Smooth muscle cell (in vitro differentiated cells): ENCODE data around the gene PRF1. TPM values are rescaled to one million over a fixed set of nuclear protein-coding genes. Genes with fewer than 3 reads are reported as not detected.

ENCODE experiments used
- DNase-seq: peaks from one replicate; lab custom pipeline; 2025; ENCODE audit not compliant: unreplicated experiment; lab: John Stamatoyannopoulos, UW
- H2AFZ ChIP-seq: fragments of 200-600 bp; sonication (generic); 2 replicates; pipeline ENCODE4 v1.6.0; 2016; ENCODE audit warnings: antibody characterized with exemption, low read depth, mild to moderate bottlenecking
- H3F3A ChIP-seq: fragments of 200-600 bp; sonication (generic); 2 replicates; pipeline ENCODE4 v1.6.0; 2017; ENCODE audit warnings: antibody characterized with exemption, low read depth
- H3K27ac ChIP-seq: fragments of 200-600 bp; sonication (generic); 2 replicates; pipeline ENCODE4 v1.5.1; 2016; ENCODE audit warnings: low read depth, mild to moderate bottlenecking
- H3K27me3 ChIP-seq: fragments of 200-600 bp; sonication (generic); 2 replicates; pipeline ENCODE4 v1.6.1; 2016; ENCODE audit warnings: low read depth, mild to moderate bottlenecking
- H3K36me3 ChIP-seq: fragments of 200-600 bp; sonication (generic); 2 replicates; pipeline ENCODE4 v1.5.1; 2016; ENCODE audit warnings: low read depth
- H3K4me1 ChIP-seq: fragments of 200-600 bp; sonication (generic); 2 replicates; pipeline ENCODE4 v1.5.1; 2016; ENCODE audit warnings: low read depth
- H3K4me2 ChIP-seq: fragments of 200-600 bp; sonication (generic); 2 replicates; pipeline ENCODE4 v1.6.0; 2016; ENCODE audit warnings: mild to moderate bottlenecking
- H3K4me3 ChIP-seq: fragments of 200-600 bp; sonication (generic); 2 replicates; pipeline ENCODE4 v1.5.1; 2016; ENCODE audit warnings: mild to moderate bottlenecking
- H3K79me2 ChIP-seq: fragments of 200-600 bp; sonication (generic); 2 replicates; pipeline ENCODE4 v1.6.0; 2016; ENCODE audit warnings: low read depth, mild to moderate bottlenecking
- H3K9ac ChIP-seq: fragments of 200-600 bp; sonication (generic); 2 replicates; pipeline ENCODE4 v1.6.0; 2016; ENCODE audit warnings: low read depth
- H3K9me3 ChIP-seq: fragments of 200-600 bp; sonication (generic); replicated peaks from 2 replicates; pipeline ENCODE4 v1.5.1; 2016; ENCODE audit warnings: low read depth
- H4K20me1 ChIP-seq: fragments of 200-600 bp; sonication (generic); 2 replicates; pipeline ENCODE4 v1.6.0; 2016; ENCODE audit warnings: low read depth
- WGBS: methylation state at CpG from one replicate; pipeline ENCODE4 v1.1.7; 2016; ENCODE audit warnings: low lambda C conversion rate; 5-methylcytosine and 5-hydroxymethylcytosine counted together
- polyA plus RNA-seq: library from polyadenylated mRNA; unstranded; fragments of >200 nt; fragmentation: Nextera tagmentation; extraction: Ambion mirVana; gene quantifications from 2 replicates; pipeline ENCODE4 v1.2.1, GENCODE V29; 2016
- total RNA-seq: library from RNA; depleted of rRNA; stranded (reverse); fragments of >200 nt; gene quantifications from 2 replicates; pipeline ENCODE4 v1.2.3, GENCODE V29; 2014
- TF ChIP-seq, protein P1 (sequence below): fragments of 200-600 bp; sonication (generic); IDR thresholded peaks from 2 replicates; pipeline ENCODE4 v1.5.1; 2017; ENCODE audit warnings: borderline replicate concordance, mild to moderate bottlenecking, antibody characterized with exemption; ENCODE audit not compliant: insufficient read depth, poor library complexity, severe bottlenecking

The PRF1 gene
- total and polyA plus RNA-seq, 2 experiments from 2014 or later = not detected

DNA sequence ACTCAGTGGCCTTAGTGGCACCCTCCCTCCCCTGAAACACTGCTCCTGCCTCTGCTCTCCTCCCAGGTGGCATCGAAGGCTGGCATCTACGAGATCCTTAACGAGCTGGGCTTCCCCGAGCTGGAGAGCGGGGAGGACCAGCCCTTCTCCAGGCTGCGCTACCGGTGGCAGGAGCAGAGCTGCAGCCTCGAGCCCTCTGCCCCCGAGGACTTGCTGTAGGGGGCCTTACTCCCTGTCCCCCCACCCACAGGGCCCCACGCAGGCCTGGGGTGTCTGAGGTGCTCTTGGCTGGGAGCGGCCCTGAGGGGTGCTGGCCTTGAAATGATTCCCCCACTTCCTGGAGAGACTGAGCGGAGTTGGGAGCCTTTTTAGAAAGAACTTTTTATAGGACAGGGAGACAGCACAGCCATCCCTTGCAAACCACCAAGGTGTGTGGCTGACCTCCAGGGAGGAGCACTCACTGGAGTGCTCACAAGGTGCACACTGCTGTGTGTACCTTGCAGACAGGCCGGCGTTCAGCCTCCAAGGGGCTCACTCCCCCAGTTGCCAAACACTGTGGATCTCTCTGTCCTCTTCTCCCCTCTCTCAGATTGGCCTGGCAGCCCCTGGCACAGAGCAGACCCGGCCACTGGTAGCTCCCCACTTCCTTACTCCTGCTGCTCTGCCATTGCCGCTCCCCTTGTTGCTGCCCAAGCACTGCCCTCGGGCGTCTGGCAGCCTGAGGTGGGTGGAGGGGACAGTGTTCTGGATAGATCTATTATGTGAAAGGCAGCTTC is 35.8 kb downstream of the PRF1 start:
- no peak overlapping the region for H3K27ac ChIP-seq
- no peak overlapping the region for H2AFZ ChIP-seq
- H3F3A ChIP-seq = no peaks in the 10 kb centered on the region
- TF ChIP-seq, protein P1, sequence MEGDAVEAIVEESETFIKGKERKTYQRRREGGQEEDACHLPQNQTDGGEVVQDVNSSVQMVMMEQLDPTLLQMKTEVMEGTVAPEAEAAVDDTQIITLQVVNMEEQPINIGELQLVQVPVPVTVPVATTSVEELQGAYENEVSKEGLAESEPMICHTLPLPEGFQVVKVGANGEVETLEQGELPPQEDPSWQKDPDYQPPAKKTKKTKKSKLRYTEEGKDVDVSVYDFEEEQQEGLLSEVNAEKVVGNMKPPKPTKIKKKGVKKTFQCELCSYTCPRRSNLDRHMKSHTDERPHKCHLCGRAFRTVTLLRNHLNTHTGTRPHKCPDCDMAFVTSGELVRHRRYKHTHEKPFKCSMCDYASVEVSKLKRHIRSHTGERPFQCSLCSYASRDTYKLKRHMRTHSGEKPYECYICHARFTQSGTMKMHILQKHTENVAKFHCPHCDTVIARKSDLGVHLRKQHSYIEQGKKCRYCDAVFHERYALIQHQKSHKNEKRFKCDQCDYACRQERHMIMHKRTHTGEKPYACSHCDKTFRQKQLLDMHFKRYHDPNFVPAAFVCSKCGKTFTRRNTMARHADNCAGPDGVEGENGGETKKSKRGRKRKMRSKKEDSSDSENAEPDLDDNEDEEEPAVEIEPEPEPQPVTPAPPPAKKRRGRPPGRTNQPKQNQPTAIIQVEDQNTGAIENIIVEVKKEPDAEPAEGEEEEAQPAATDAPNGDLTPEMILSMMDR = no peak
- H4K20me1 ChIP-seq = no peaks in the 10 kb centered on the region
- WGBS = 95% methylated on average over 18 of the region's 18 CpGs
- no peak overlapping the region for H3K9ac ChIP-seq
- no peaks in the 10 kb centered on the region for H3K9me3 ChIP-seq
- H3K79me2 ChIP-seq = no peaks in the 10 kb centered on the region
- no peak for DNase-seq
- H3K4me3 ChIP-seq = no peak overlapping the region
- H3K36me3 ChIP-seq = no peaks in the 10 kb centered on the region
- no peaks in the 10 kb centered on the region for H3K27me3 ChIP-seq
- no peaks in the 10 kb centered on the region for H3K4me1 ChIP-seq
- H3K4me2 ChIP-seq = no peak overlapping the region

DNA sequence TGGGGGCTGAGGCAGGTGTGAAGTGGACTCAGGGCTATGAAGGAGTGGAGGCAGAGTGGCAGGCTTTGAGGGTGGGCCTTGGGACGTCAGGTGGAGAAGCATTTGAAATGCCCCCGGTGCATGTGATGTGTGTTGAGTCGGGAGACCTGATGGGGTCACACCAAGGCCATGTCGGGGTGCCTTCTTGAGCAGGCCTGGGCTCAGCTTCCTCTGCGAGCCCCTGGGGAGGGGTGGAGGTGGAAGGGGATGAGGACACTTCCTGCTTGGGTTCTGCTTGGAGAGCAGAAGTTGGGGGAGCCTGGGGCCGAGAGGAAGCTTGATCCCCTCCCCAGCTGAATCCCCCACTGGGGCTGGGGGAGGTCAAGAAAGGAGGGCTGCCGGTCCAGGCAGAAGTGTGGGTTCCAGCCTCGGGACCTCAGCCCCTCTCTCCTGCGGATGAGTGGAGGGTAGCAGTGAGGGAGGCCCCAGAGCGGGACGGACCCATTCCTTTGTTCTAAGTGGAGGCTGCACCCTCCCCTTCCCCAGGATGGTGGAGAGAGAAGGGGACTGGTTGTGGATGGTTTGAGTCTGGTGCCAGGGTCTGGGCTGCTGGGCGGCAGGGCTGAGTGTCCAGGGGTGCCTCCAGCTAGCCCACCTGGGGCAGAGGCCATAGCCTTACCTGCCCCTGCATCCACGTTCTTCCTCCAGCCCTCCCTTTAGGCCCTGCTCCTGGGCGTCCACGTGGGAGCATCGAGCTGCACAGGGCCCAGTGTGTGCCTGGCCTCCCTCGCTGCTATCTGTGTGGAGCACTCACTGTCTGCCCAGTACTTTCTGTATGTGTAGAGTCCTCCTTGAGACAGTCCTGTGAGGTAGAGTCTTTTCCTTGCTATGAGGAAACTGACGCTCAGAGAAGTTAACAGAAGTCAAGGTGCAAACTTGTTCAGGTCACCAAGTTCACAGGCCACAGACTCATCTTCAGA is 36.7 kb downstream of the PRF1 start:
- H4K20me1 ChIP-seq = no peaks in the 10 kb centered on the region
- no peak overlapping the region for H2AFZ ChIP-seq
- H3K9me3 ChIP-seq = no peaks in the 10 kb centered on the region
- no peak overlapping the region for H3K4me3 ChIP-seq
- no peaks in the 10 kb centered on the region for H3K79me2 ChIP-seq
- 93% methylated on average over 18 of the region's 18 CpGs for WGBS
- no peaks in the 10 kb centered on the region for H3K36me3 ChIP-seq
- H3K4me2 ChIP-seq = no peak overlapping the region
- H3K27ac ChIP-seq = no peak overlapping the region
- DNase-seq = no peak
- no peaks in the 10 kb centered on the region for H3F3A ChIP-seq
- TF ChIP-seq, protein P1 = no peak
- no peak overlapping the region for H3K9ac ChIP-seq
- H3K27me3 ChIP-seq = no peaks in the 10 kb centered on the region
- H3K4me1 ChIP-seq = no peaks in the 10 kb centered on the region

GRCh38 chr10:70564901-70565351 is 37.6 kb downstream of the PRF1 start:
- Histone ChIP-seq H4K20me1 (no peaks in the 10 kb centered on the region), H3K4me1 (no peaks in the 10 kb centered on the region), H3K4me2 (no peak overlapping the region), H3K79me2 (no peaks in the 10 kb centered on the region), H3K36me3 (no peaks in the 10 kb centered on the region), H2AFZ (no peak overlapping the region), H3K4me3 (no peak overlapping the region), H3K27ac (no peak overlapping the region), H3K9ac (no peak overlapping the region), H3F3A (peaks cover 9% of the 10 kb centered on the region), H3K9me3 (no peaks in the 10 kb centered on the region), H3K27me3 (no peaks in the 10 kb centered on the region)
- TF ChIP-seq, protein P1 = no peak
- no peak for DNase-seq
- WGBS = 96% methylated on average over 6 of the region's 6 CpGs
